ENCODE data around the gene PWP2.
"Not testable (repeated sequence)": the region's sequence is repeated elsewhere in the genome, so short reads cannot be mapped to it uniquely, and the experiment has no call there.

Gene PWP2

DNA sequence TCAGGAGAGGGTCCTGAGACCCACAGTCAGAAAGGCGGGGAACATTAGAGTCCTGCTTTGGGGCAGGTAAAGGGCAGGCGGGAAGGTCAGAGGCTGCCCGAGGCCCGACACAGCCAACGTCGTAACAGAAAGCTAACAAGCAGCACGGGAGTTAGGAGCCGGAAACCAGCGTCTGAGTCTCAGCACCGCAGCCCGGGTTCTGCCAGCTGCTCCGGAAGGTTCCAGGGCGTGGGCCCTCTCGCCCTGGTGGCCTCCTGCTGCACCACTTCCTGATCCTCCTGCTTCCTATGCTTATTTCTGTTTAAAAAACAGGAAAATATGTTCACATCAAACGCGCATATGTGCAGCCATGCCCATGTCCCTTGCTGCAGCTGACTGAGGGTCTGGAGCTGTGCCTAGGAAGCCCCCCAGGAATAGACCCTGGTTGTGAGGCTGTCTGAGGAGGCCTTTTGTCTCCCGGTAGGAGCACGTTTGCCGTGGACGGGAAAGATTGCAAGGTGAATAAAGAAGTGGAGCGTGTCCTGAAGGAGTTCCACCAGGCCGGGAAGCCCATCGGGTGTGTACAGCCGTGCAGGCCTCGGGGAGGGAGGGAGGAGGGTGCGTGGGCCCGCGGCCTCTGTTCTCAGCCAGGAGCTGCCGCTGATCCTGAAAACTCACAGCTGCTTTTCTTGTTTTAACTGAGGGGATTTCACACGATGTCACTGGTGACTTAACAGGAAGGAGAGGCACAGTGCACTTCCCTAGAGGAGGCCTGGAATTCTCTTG lies 32.8 kb downstream of the PWP2 start:
- not testable (repeated sequence) for DNase-seq

- not testable (repeated sequence) for DNase-seq
Observed at GRCh38 chr21:44140552-44140932, 33.3 kb downstream of the PWP2 start.

DNA sequence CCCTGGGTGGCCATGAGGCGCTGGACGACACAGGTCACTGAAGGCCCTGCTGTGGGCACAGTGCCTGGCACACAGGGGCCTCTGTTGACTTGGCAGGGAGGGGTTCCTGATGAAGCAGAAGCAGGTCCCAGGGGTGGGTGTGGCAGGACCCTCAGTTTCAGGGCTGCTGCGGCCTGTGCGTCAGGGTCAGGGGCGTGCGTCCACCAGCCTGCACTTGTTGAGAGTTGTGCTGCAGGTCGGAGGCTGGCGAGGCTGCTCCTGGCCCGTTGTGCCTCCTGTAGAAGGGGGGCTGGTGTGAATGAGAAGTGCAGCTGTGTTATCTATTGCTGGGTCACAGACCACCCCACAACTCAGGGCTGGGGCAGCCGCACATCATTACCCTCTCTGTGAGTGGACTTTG lies 35.3 kb downstream of the PWP2 start:
- DNase-seq: not testable (repeated sequence)

GRCh38 chr21:44143380-44143779 lies 36.2 kb downstream of the PWP2 start:
- DNase-seq: not testable (repeated sequence)

GRCh38 chr21:44143996-44144395 lies 36.8 kb downstream of the PWP2 start:
- not testable (repeated sequence) for DNase-seq

DNA sequence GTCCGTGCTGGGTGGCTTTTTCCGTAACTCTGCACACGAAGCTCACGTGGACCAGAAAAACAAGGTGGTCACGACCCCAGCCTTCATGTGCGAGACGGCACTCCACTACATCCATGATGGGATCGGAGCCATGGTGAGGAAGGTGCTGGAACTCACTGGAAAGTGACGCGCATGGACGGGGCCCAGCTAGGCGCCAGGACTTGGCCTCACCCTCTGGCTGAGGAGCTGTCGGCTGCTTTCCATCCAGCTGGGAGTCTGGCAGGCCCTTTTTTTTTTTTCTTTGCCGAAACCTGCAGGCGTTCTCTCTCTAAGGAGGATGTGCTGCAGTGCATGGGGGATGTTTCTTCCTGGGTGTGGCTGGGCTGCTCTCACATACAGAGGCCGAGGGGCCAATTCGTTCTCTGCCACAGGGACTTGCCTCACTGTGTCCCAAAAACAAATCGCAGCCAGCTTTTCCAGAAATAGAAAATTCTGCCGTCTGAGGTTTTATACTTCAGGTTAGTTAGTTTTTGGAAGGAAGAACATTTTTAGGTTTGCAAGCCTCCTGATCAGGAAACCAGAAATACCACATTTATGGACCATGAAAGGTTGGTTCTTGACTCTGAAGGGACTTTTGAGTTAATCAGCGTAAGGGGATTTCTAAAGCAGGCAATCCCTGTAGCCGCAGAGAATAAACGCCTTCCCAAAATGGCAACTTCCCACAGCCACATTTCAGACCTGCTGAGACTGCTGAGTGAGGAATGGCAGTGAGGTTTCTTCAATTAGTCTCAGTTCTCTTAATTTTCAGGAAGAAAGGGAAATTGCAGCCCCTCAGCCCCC lies 37.8 kb downstream of the PWP2 start:
- DNase-seq: not testable (repeated sequence)

- not testable (repeated sequence) for DNase-seq
Observed at GRCh38 chr21:44145616-44146015, 38.4 kb downstream of the PWP2 start.

GRCh38 chr21:44147108-44147507 lies 39.9 kb downstream of the PWP2 start:
- DNase-seq: not testable (repeated sequence)

GRCh38 chr21:44150255-44150654 lies 43.1 kb downstream of the PWP2 start:
- not testable (repeated sequence) for DNase-seq

GRCh38 chr21:44153214-44153888 lies 46.2 kb downstream of the PWP2 start:
- DNase-seq: not testable (repeated sequence)

DNA sequence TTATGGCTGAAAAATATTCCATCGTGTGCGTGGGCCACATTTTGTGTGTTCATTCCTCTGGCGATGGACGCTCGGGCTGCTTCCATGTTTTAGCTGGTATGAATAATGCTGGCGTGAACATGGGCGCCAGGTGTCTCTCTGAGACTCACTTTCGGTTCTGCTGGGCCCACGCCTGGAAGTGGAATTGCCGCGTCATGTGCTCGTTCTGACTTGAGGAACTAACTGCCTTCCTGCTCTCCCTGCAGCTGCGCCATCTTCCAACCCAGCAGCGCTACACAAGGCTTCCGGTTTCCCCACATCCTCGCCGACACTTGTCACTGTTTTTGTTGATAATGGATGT lies 46.7 kb downstream of the PWP2 start:
- not testable (repeated sequence) for DNase-seq

DNA sequence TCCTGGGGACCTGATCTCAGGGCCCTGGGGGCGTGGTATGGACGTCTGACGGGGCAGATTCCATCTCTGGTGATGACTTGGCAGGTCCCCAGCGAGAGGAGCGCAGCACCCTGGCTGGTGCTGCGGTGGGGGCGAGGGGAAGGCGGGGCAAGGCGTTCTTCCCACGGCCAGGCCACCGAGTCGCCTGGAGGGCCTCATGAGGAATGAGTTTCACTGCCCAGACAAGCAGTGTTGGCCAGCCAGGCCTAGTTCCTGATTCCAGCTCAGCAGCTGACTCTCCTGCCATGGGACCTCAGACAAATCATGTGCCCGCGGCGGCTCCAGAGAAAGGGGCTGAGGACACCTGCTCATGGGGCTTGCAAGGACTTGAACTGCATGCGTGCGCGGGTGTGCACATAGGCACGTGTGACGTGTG lies 47.6 kb downstream of the PWP2 start:
- not testable (repeated sequence) for DNase-seq

DNA sequence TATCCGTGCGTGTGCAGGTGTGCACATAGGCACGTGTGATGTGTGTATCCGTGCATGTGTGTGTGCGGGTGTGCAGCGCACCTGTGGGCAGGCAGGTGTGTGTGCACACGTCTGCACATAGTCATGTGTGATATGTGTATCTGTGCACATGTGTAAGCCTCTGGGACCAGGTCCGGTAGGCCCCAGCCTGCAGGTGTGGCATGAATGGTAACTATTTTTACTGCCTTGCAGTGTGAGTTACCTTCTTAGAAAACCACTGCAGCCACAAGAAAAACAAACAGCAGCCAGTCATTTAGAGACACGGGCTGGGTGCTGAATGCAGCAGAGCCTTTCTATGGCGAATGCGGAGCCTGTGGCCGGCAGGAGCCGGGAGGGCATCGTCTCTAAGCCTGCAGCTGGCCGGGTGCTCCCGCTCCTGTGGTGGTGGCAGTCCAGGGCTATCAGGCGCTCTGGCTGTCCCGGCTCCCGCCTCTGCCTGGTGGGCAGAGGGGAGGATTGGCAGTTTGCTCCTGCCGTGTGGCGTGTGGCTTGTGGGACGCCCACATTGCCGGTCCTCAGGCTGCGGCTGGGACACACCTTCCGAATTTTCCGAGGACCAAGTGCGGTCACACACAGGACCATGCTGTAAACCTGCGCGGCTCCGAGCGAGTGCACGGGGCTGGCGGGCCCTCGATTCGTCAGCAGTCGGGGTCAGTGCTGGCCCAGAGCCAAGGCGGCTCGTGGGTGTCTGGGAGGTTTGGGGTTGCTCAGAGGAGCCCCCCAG lies 48.2 kb downstream of the PWP2 start:
- not testable (repeated sequence) for DNase-seq

- not testable (repeated sequence) for DNase-seq
Observed at GRCh38 chr21:44155994-44156380, 48.8 kb downstream of the PWP2 start.

DNA sequence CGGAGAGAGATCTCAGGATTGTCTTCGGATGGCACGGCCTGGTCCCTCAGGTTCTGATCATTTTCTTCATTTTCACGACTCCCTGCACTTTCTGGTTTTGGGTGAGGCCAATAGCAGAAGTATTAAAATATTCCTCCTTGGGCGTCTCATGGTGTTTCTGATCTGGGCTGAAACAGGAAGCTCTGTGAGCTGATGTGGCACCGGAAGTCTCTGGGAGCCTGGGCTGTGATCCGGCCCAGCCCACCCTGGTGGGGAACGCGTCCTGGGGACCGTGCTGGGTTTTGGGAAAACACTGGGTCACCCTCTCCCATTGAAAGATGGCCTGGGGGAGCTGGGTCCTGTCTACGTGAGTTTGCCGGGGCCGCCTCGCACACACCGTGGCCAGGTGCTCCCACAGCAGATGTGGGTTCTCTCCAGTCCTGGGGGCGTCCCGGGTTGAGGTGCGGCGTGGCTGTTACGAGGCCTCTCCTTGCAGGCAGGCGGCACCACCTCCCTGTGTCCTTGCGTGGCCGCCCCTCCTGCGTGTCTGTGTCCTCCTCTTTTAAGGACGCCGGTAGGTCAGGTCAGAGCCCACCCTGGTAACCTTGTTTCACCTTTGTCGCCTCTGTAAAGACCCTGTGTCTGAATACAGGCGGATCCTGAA lies 50.4 kb downstream of the PWP2 start:
- DNase-seq: not testable (repeated sequence)

GRCh38 chr21:44158082-44158468 lies 50.9 kb downstream of the PWP2 start:
- DNase-seq: not testable (repeated sequence)

- DNase-seq: not testable (repeated sequence)
Observed at GRCh38 chr21:44159349-44160297, 52.4 kb downstream of the PWP2 start.

DNA sequence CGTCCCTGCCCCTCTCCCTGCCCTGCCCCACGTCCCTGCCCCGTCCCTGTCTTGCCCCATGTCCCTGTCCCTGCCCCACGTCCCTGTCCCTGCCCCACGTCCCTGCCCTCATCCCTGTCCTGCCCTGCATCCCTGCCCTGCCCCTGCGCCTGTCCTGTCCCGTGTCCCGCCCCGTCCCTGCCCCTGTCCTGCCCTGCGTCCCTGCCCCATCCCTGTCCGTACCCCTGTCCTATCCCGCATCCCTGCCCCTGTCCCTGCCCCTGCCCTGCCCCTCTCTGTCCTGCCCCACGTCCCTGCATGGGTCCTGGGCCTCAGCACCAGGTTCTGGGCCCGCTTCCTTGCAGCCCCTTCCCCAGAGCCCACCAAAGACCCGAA lies 53.1 kb downstream of the PWP2 start:
- not testable (repeated sequence) for DNase-seq

DNA sequence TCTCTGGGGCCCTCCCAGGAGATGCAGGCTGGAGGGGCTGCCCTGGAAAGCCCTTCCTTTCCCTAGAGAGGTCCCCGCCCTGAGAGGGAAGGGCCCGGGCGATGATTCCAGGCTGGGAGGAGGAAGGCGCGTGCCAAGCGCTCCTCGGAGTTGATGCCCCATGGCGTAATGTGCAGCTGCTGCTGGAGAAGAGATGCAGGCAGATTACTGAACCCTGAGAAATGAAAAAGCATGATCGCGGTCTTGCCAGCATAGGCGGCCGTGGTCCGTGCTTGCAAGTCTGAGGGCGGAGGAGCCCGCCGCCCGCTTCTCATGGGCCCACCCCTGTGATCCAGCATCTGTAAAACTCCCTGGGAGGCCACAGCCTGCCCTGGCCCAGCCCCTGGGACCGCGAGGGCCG lies 53.6 kb downstream of the PWP2 start:
- DNase-seq: not testable (repeated sequence)

DNA sequence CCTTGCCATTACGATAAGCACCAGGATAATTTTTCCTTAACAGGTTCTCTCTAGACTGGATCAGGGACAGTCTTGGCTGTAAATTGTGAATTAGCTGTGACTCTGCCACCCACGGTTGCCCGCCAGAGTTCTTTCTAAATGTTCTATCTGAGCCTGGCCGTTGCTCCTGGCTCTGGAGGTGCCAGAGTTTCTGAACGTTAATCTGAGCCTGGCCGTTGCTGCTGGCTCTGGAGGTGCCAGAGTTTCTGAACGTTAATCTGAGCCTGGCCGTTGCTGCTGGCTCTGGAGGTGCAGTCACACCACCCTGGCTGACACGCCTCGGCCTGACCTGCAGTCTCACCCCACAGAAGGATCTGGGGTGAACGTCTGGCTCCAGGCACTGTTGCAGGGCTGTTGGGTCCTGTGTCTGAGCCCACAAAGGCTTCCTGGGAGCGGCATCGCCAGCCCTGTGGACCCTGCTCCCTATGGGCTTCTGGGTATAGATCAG lies 56.0 kb downstream of the PWP2 start:
- DNase-seq: not testable (repeated sequence)

GRCh38 chr21:44165933-44166332 lies 58.7 kb downstream of the PWP2 start:
- DNase-seq: not testable (repeated sequence)
